GM19025 (cell line): ENCODE measurements around the gene EMCN.

Source experiments
- ATAC-seq: cut with Tn5 transposase; IDR thresholded peaks from one replicate; pipeline ENCODE4 v1.9.1; 2021; ENCODE audit warnings: mild to moderate bottlenecking, low read depth, moderate library complexity; ENCODE audit not compliant: unreplicated experiment

EMCN gene

DNA sequence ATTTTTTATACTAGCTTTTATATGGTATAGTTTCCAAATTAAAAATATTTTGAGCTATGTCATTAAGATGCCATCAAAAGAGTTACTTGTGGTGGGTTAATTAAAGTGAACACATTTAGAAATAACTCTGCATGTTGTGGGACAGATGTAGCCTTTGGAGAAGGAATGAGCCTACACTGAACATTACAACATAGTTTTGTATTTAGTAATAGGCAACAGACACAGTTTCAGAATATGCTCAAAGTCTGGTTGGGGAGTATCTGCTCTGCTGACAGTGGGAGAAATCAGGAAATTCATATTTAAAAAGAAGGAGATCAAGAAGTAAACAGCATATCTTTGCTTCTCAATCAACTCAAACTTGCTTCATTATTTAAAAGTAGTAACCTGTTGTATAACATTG lies 23.7 kb downstream of the EMCN start:
- ATAC-seq = no peak

- no peak for ATAC-seq
Observed at GRCh38 chr4:100493756-100494155, 24.1 kb downstream of the EMCN start.

DNA sequence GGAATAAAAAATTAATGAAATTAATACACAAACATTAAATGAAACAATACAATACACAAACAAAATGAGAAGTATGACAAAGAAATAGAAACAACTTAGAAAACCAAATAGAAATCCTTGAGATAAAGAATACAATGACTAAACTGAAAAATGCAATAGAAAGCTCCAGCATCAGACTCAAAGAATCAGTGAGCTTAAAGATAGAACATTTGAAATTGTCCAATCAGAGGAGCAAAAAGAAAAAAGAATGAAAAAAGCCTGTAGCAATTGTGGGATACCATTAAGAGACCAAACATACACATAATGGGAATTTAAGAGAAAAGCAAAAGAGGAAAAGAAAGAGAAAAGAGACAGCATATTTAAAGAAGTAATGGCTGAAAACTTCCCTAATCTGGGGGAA lies 25.7 kb downstream of the EMCN start:
- ATAC-seq = no peak

GRCh38 chr4:100489305-100489704 lies 28.5 kb downstream of the EMCN start:
- no peak for ATAC-seq

DNA sequence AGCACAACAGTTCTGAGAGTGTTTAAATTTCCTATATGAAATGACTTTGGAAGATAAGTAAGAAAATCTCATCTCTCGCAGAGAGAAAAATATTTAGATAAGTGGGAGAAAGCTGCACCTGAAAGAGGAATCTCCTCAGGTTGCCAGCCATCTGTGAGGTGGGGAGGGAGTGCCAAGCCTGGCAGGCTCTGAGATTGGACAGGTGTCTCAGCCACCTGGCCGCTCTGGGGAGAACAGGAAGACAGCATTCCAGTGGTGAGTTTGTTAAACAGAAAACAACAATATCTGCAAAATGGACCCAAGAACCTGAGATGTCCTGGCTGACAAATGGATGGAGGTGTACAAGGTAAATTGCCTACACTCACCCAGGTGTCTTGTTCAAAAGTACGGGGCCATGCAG lies 31.3 kb downstream of the EMCN start:
- ATAC-seq = no peak

DNA sequence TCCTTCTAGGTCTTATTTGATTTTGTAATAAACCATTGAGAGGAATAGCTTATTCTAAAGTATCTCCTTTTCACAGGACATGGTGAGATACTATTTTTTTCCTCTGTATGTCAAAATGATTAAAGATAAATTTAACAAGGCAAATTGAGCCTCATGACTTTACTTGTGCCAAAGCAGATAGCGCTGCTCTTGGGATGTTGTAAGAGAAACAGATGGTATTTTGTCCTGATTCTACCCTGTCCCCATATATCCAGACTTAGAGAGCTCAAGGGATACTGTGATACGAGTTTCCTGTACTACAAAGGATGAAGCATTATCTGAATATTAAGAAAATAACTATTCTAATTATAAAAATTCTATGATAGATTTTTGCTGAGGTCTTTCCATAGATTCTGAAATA lies 34.0 kb downstream of the EMCN start:
- no peak for ATAC-seq

DNA sequence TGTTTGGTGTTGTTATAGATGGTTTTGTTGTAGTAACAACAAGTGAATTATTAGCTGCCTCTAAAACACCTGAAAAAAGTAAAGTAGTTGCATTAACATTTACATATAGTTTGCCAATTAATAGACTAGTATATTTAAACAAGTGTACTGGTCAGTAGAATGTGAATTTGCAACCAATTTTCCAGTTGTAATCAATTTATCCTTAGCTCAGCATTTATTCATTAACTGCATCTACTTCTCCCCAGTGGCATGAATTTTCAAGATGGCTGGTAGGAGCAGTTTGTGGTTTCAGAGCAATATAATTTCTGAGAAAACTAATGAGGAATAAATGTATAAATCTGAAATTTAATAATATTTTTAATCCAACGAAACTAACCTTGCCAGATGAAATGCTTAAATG lies 37.9 kb downstream of the EMCN start:
- ATAC-seq = no peak

DNA sequence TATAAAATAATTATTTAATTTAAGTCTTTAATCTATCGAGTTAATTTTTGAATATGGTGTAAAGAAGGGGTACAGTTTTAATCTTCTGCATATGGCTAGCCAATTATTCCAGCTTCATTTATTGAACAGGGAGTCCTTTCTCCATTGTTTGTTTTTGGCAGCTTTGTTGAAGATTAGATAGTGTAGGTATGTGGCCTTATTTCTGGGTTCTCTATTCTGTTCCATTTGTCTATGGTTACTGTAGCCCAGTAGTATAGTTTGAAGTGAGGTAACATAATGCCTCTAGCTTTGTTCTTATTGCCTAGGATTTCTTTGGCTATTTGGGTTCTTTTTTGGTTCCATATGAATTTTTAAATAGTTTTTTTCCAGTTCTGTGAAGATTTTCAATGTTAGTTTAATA lies 48.3 kb downstream of the EMCN start:
- no peak for ATAC-seq

- ATAC-seq = no peak
Observed at GRCh38 chr4:100466501-100466900, 51.3 kb downstream of the EMCN start.

- no peak for ATAC-seq
Observed at GRCh38 chr4:100461807-100462605, 55.8 kb downstream of the EMCN start.

- ATAC-seq = no peak
Observed at GRCh38 chr4:100450449-100450848, 67.4 kb downstream of the EMCN start.

DNA sequence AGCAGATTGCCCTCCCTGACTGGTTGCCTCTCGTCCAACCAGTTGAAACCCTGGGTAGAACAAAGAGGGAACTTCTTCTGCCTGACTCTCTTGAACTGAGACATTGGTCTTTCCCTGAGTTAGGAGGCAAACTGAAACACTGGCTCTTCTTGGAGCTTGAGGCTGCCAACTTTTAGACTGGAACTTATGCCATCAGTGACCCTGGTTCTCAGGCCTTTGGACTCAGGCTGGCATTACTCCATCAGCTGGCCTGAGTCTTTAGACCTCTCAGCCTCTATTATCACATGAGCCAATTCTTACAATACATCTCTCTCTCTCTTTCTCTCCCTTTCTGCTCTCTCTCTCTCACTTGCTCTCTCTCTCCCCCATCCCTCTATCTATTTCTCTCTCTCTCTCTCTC lies 86.4 kb downstream of the EMCN start:
- ATAC-seq = no peak

DNA sequence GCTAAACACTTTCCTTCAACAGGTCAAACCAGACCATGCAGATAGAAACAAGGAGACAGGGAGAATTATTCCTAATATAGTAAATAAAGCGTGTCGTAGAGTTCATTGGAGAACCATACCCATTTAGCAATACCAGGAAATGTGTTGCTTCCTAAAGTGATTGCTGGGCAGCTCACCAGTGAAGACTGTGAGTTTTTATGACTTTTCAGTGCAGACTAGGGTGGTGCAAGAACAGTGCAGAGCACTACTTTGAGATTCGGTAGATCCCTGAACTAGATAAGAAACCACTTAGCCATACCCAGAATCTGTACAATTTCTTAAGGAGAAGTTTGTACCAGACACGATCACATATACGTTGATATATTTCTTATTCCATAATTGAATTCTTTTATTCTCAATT lies 87.4 kb downstream of the EMCN start:
- no peak for ATAC-seq

DNA sequence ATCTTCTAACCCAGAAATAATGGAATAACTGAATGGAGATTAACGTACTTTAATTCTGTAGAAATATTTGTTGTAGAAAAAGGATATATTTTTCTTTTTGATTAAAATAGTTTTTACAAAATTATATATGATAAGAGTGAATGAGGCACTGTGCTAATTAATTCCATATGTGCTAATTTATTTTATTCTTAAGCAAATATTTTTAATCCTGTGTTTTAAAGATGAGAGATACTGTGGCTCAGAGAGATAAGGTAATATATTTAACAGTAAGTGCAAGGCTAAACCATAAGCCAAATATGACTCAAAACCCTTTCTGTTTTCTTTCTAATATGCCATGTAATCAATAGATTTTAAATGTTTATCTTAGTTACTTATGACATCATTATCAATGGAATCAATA lies 88.2 kb downstream of the EMCN start:
- no peak for ATAC-seq

- ATAC-seq = no peak
Observed at GRCh38 chr4:100428051-100428450, 89.8 kb downstream of the EMCN start.

DNA sequence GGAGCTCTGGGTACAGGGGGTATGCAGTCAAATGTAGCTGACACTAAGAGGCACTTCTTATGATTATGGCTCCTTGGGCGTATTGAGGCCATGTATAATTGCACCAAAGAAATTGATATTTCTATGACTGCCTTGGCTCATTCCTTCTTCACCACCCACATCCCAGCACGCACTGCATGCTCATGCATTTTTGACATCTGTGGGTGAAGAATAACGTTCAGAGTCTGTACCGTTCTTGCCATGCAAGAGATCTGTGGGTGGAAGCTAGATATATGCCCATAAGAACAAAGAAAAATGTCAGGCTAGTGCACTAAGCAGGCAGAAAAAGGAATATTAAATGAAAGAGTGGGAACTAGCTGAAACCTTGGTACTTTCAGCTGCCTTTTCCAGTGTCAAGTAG lies 93.4 kb downstream of the EMCN start:
- no peak for ATAC-seq

DNA sequence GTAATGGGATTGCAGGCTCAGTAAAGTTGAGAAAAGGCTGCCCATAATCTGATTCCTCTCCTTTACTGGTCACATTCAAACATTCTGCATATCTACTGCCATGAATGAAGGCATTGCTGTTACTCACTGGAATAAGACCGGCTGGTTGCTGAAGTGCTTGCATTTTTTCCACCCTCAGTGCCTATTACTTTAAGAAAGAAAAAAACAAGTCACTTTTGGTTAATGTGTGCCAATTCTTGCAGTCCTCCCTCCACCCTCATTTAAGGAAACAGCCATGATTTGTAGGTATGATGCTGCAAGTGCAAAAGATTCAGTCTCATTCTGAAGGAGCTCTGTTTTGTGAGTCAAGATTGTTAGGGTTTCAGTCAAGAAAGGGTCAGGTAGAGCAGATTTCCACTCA lies 94.9 kb downstream of the EMCN start:
- ATAC-seq = no peak

GRCh38 chr4:100421361-100421978 lies 96.4 kb downstream of the EMCN start:
- ATAC-seq = no peak

- no peak for ATAC-seq
Observed at GRCh38 chr4:100420571-100420970, 97.3 kb downstream of the EMCN start.

- no peak for ATAC-seq
Observed at GRCh38 chr4:100417565-100417964, 100.3 kb downstream of the EMCN start.

GRCh38 chr4:100414016-100414790 lies 103.6 kb downstream of the EMCN start:
- no peak for ATAC-seq

- ATAC-seq = no peak
Observed at GRCh38 chr4:100391863-100392262, 126.0 kb downstream of the EMCN start.
